Measurements from ENCODE around the gene PRKCA. TPM values are rescaled to one million over a fixed set of nuclear protein-coding genes. Genes with fewer than 3 reads are reported as not detected.
"Not testable (repeated sequence)": the region's sequence is repeated elsewhere in the genome, so short reads cannot be mapped to it uniquely, and the experiment has no call there.

PRKCA gene
- total RNA-seq, 1 experiment from 2014 or later, result 26.8 TPM

- no peak for DNase-seq (ENCODE audit: low read depth)
These were observed 79.4 kb downstream of the PRKCA start for GRCh38 chr17:66381701-66382362.

GRCh38 chr17:66383333-66383732 is 80.9 kb downstream of the PRKCA start:
- DNase-seq (ENCODE audit: low read depth), result peak; percentile 19

GRCh38 chr17:66386498-66387351 is 84.3 kb downstream of the PRKCA start:
- DNase-seq (ENCODE audit: low read depth), result no peak

- no peak for DNase-seq (ENCODE audit: low read depth)
These were observed 85.1 kb downstream of the PRKCA start for GRCh38 chr17:66387392-66387981.

GRCh38 chr17:66392783-66393437 is 90.5 kb downstream of the PRKCA start:
- no peak for DNase-seq (ENCODE audit: low read depth)

GRCh38 chr17:66395961-66396360 is 93.5 kb downstream of the PRKCA start:
- no peak for DNase-seq (ENCODE audit: low read depth)

GRCh38 chr17:66397486-66397885 is 95.1 kb downstream of the PRKCA start:
- peak; percentile 53 for DNase-seq (ENCODE audit: low read depth)

- DNase-seq (ENCODE audit: low read depth), result no peak
These were observed 95.6 kb downstream of the PRKCA start for GRCh38 chr17:66398059-66398458.

GRCh38 chr17:66398617-66399016 is 96.2 kb downstream of the PRKCA start:
- DNase-seq (ENCODE audit: low read depth), result no peak

- DNase-seq (ENCODE audit: low read depth), result no peak
These were observed 97.0 kb downstream of the PRKCA start for GRCh38 chr17:66399441-66399840.

GRCh38 chr17:66400041-66400688 is 97.8 kb downstream of the PRKCA start:
- not testable (repeated sequence) for DNase-seq (ENCODE audit: low read depth)

- no peak for DNase-seq (ENCODE audit: low read depth)
These were observed 98.3 kb downstream of the PRKCA start for GRCh38 chr17:66400698-66401097.

GRCh38 chr17:66401364-66401763 is 99.0 kb downstream of the PRKCA start:
- no peak for DNase-seq (ENCODE audit: low read depth)

- no peak for DNase-seq (ENCODE audit: low read depth)
These were observed 101.6 kb downstream of the PRKCA start for GRCh38 chr17:66403846-66404556.

- DNase-seq (ENCODE audit: low read depth), result peak; percentile 58
These were observed 103.6 kb downstream of the PRKCA start for GRCh38 chr17:66405836-66406677.

GRCh38 chr17:66406701-66407644 is 104.6 kb downstream of the PRKCA start:
- no peak for DNase-seq (ENCODE audit: low read depth)

- no peak for DNase-seq (ENCODE audit: low read depth)
These were observed 105.5 kb downstream of the PRKCA start for GRCh38 chr17:66407864-66408263.

- no peak for DNase-seq (ENCODE audit: low read depth)
These were observed 109.1 kb downstream of the PRKCA start for GRCh38 chr17:66411520-66411919.

All from LHCN-M2 (cell line).